CD4-positive, alpha-beta T cell treated with Interleukin-15 for 1 hour (primary cell): Measurements from ENCODE around the gene CRACDL.

Experiments
- DNase-seq: peaks from one replicate; pipeline ENCODE4 v3.0.0-alpha.2; 2020

The CRACDL gene

GRCh38 chr2:98744595-98744994, 191.4 kb downstream of the CRACDL start:
- no peak for DNase-seq
